ENCODE results near the gene SURF4.

SURF4 gene

DNA sequence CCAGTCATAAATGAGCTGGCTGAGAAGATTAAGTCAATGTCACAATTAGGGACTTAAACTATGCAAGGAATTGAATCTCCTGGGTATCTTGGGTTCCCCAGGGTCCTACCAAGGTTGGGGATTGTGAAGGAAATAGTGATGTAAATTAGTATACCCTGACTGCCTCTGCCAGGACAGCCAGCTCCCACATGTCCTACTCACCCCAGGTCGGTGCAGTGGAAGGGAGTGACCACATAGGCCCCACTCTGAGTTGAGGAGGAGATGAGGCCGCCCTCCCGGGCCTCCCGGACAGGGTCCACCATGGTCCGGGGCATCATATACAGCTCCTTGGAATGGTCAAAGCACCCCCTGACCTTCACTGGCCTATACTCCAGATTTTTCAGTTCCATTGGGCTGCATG lies 22.3 kb downstream of the SURF4 start:
- DNase-seq (ENCODE audit: low read depth, low spot score), result no peak

DNA sequence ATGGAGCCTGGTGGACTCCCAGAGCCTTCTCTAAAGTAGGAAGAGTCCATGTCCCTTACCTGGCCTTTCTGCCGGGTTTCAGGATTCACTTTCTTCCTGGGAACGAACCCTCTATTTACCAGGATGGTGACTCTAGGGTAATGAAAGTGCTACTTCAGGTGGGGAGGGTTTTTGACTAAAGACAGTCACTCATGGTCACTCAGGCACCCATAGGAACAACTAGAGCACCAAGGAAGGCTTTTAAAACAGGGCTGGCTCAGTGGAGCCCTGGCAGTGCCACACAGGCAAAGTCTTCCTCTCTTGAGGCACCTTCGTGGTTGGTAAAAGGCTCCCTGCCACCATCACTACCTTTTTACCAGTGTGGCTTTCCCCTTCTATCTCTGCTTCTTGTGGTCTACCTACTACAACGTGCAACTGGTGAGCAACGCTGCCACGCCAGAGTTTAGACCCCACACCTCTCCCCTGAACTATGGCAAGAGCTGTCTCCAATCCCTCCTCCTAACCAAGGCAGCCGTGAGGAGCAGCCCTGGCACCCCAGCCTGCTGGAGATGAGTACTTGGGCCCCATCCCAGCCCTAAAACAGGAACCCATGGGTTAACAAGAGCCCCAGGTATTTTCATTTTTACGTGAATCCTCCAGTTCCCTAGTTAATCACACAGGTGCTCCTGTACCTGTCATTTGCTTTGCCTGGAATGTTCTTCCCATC lies 23.1 kb downstream of the SURF4 start:
- no peak for DNase-seq (ENCODE audit: low read depth, low spot score)

- DNase-seq (ENCODE audit: low read depth, low spot score), result no peak
Observed at GRCh38 chr9:133351908-133352634, 23.8 kb downstream of the SURF4 start.

- DNase-seq (ENCODE audit: low read depth, low spot score), result no peak
Observed at GRCh38 chr9:133351526-133351907, 24.3 kb downstream of the SURF4 start.

GRCh38 chr9:133349965-133350616 lies 25.8 kb downstream of the SURF4 start:
- DNase-seq (ENCODE audit: low read depth, low spot score), result no peak

DNA sequence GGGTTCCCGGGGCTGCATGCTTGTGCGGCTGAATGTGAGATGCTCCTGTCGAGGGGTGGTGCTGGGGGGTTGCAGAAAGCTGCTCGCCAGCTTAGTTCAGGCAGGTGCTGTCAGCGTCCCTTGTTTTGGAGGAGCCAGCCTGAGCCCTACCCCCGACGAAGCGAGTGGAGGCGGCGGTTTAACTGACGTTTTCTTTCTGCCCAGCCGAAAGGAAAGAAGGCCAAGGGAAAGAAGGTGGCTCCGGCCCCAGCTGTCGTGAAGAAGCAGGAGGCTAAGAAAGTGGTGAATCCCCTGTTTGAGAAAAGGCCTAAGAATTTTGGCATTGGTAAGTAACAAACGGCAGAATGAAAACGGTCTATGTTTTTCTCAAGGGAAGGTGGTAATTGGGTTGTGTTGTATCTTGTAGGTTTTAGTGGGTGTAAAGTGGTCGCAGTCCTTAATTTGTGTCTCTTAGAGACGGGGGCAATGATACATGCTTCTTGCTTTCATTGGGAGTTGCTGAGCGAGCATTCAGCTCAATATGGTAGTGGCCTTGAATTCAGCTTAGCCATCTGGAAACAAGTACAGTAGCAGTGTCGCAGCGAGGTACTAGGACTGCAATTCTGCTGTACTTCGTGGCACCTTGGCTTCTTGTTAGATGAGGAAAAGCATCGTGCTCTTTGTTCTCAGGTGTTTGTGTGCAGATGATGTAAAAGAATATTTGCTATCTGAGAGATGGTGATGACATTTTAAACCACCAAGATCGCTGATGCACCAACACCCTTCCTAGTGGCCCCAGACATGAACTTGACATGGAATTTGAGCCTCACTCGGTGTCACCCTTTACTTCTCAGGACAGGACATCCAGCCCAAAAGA lies 26.9 kb downstream of the SURF4 start:
- no peak for DNase-seq (ENCODE audit: low read depth, low spot score)

DNA sequence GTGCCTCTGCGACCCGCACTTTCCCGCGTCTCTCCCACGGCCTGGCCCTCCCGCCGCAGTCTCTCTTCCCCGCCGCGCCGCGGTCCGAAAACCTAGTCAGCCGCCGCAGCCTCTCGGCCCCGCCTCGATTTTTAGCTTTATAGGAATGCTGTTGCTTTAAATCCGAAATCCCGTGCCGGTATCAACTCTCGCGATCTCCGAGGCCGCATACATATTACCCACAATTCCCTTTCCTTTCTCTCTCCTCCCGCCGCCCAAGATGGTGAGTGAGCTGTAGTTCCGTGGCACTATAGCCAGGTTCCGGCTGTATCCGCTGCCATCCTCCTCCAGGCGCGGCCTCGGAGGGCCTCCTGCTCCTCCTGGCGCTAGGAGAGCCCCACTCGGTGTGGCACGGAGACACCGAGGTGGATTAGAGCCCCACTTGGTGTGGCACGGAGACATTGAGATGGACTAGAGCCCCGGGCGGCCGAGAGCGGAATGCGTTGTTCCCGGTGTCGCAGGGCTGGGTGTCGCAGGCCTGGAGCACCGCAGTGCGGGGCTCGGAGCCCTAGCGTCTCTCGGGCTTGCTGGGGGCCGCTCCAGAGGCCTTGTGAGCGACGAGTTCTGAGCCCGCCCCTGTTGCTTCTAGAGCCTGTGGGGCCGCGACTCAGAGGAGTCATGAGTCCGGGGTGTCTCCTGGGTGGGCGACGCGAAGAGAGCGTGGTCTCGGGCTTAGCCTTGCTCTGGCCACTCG lies 27.7 kb downstream of the SURF4 start, which contains the start of the genes MED22 and RPL7A:
TSS of gene MED22 (minus strand) at position 147 of the 733 bp plus-strand sequence. CDS start 1,469 bp downstream, outside the sequence.
TSS of gene RPL7A (plus strand) at position 234 of the 733 bp plus-strand sequence. CDS start at position 260, 26 bp downstream.
- DNase-seq (ENCODE audit: low read depth, low spot score), result peak; percentile 83

DNA sequence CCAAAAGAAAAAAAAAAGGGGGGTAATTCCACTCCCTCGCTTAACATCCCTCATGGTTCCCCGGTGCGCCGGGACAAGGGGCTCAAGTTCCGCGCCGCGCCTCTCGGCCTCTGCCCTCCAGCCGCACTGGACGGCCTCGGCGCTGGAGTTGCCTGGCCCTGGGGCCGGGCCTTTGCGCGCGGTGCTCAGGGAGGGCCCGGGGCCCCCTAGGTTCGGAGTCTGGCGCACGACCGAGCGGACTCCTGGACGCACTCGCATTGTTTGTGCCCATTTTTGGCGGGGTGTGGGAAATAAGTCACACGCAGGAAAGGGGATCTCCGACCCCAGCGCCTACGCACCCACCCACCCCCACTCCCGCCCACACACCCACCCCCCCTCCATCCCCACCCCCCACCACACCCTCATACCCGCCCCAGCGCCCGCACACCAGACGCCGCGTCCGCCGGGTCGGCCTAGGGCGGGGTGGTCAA lies 28.3 kb downstream of the SURF4 start:
- DNase-seq (ENCODE audit: low read depth, low spot score), result no peak

GRCh38 chr9:133346021-133346785 lies 29.7 kb downstream of the SURF4 start:
- no peak for DNase-seq (ENCODE audit: low read depth, low spot score)

- DNase-seq (ENCODE audit: low read depth, low spot score), result no peak
Observed at GRCh38 chr9:133345596-133345995, 30.3 kb downstream of the SURF4 start.

DNA sequence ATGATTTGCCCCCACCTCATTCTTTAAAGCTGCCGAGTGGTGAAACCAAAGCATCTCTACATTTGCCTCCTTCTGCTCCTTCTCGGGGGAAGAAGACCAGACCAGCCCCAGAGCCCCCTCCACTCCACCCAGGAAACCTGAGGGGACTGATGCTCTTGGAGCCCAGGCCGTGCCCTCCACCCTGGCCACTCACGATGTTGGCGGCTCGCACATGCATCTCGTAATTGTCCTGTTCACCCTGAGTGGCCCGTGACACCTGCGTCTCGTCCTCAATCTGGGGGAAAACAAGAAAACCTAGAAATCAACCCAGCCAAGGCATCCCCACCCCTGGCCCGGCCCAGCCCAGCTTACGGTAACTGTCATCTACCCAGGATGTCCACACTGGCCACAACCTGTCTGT lies 30.9 kb downstream of the SURF4 start:
- DNase-seq (ENCODE audit: low read depth, low spot score), result no peak

DNA sequence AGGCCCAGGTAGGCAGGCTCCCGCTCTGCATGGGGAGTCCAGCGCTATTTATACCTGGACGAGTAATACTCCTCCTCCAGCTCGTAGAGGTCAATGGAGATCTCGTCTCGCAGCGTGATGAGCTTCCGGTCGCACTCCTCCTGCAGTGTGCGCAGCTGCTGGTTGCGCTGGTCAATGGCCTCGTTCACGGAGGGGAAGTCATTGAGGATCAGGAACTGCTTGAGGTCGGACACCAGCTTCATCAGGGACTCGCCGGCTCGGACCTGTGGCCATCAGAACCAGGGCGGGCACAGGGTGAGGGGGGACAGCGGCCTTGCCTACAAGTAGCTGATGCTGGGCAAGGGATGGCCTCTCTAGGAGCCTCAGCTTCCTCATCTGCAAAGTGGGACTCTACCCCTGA lies 31.8 kb downstream of the SURF4 start:
- DNase-seq (ENCODE audit: low read depth, low spot score), result no peak

GRCh38 chr9:133342570-133342969 lies 33.3 kb downstream of the SURF4 start:
- DNase-seq (ENCODE audit: low read depth, low spot score), result no peak

DNA sequence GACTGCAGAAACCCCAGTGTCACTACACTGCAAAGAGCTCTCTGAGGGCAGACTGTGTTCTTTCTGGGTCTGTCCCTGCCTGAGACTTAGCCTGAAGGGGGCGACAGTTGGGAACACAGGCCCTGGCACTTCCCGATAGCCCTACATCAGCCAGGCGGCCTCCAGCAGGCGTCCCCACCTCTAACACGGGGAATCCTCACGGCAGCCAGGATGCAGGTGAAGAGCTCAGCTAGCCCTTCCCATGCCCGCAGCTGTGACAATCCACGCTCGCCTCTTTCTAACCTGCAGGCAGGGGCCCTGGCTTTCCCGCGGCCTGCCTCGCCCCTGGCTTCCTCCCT lies 33.8 kb downstream of the SURF4 start:
- no peak for DNase-seq (ENCODE audit: low read depth, low spot score)

- DNase-seq (ENCODE audit: low read depth, low spot score), result no peak
Observed at GRCh38 chr9:133341369-133342068, 34.3 kb downstream of the SURF4 start.

- no peak for DNase-seq (ENCODE audit: low read depth, low spot score)
Observed at GRCh38 chr9:133340916-133341315, 34.9 kb downstream of the SURF4 start.

- no peak for DNase-seq (ENCODE audit: low read depth, low spot score)
Observed at GRCh38 chr9:133340256-133340655, 35.6 kb downstream of the SURF4 start.

GRCh38 chr9:133339641-133340040 lies 36.2 kb downstream of the SURF4 start:
- no peak for DNase-seq (ENCODE audit: low read depth, low spot score)

Data from activated naive CD8-positive, alpha-beta T cell treated with anti-CD3 and anti-CD28 coated beads, Interleukin-2, amount 50 U/mL, for 16 hours (primary cell).